Gastrocnemius medialis (tissue), 4 donors: ENCODE data around the gene CDC73.

ENCODE experiments used
- CTCF ChIP-seq, 5 experiments: fragments of 450-650 bp in 3 of 5; fragments of 200-600 bp in 2 of 5; sonication (generic) in 2 of 5; IDR thresholded peaks in 4 of 5; conservative IDR thresholded peaks in 1 of 5; 1 replicate in 4 of 5; 2 replicates in 1 of 5; pipeline ENCODE4 v1.5.1; 2016 to 2019; ENCODE audit warnings: antibody characterized with exemption in 5 of 5, mild to moderate bottlenecking in 3 of 5, moderate library complexity in 3 of 5
- POLR2A ChIP-seq, 2 donors: fragments of 450-650 bp; IDR thresholded peaks; one replicate each; pipeline ENCODE4 v1.6.1; 2017; ENCODE audit warnings: antibody characterized with exemption in 2 of 2, mild to moderate bottlenecking in 2 of 2, moderate library complexity in 2 of 2

- TF ChIP-seq CTCF (IDR thresholded peaks at IDR 0.05 in 4 of 5, conservative IDR thresholded peaks at IDR 0.05 in 1 of 5) (no peak), POLR2A (IDR thresholded peaks at IDR 0.05) (no peak)
Observed at GRCh38 chr1:193211539-193211938, 89.7 kb downstream of the CDC73 start.
